Epithelial cell of proximal tubule (primary cell): Measurements from ENCODE around the gene LMF2. TPM values are rescaled to one million over a fixed set of nuclear protein-coding genes. Genes with fewer than 3 reads are reported as not detected.

Experiments used
- DNase-seq: peaks from one replicate; pipeline ENCODE4 v3.0.0-alpha.2; 2011; ENCODE audit warnings: low read depth
- H3K4me3 ChIP-seq: 2 replicates; pipeline ENCODE4 v1.5.1; 2011; ENCODE audit warnings: low read depth, mild to moderate bottlenecking, low read length
- CTCF ChIP-seq: conservative IDR thresholded peaks from 2 replicates; pipeline ENCODE4 v1.5.1; 2012; ENCODE audit warnings: low read depth, mild to moderate bottlenecking, low read length
- total RNA-seq: library from RNA; depleted of rRNA; stranded (reverse); fragments of >200 nt; gene quantifications from 2 replicates; pipeline ENCODE4 v1.2.3, GENCODE V29; 2015

LMF2 gene
- total RNA-seq, 1 donor from 2014 or later, result 69.2 TPM

GRCh38 chr22:50482107-50483074, 25.1 kb downstream of the LMF2 start:
- no peak for TF ChIP-seq CTCF
- H3K4me3 ChIP-seq, result peak overlapping the region; percentile 70
- no peak for DNase-seq

- H3K4me3 ChIP-seq, result peak within 1 kb of the TSS; percentile 70
- TF ChIP-seq CTCF, result no peak
- no peak for DNase-seq
Measured at GRCh38 chr22:50481440-50482106, 25.9 kb downstream of the LMF2 start, which contains the start of gene ADM2. TSS of gene ADM2 (plus strand) at chr22:50481543. CDS start at chr22:50481848, 305 bp downstream.

- H3K4me3 ChIP-seq, result peak overlapping the region; percentile 70
- DNase-seq, result no peak
- TF ChIP-seq CTCF, result no peak
Measured at GRCh38 chr22:50481045-50481439, 26.5 kb downstream of the LMF2 start.

GRCh38 chr22:50479721-50480120, 27.8 kb downstream of the LMF2 start:
- no peak overlapping the region for H3K4me3 ChIP-seq
- no peak for TF ChIP-seq CTCF
- no peak for DNase-seq

GRCh38 chr22:50477923-50478322, 29.6 kb downstream of the LMF2 start:
- no peak for TF ChIP-seq CTCF
- no peak for DNase-seq
- H3K4me3 ChIP-seq, result no peak overlapping the region

GRCh38 chr22:50476868-50477267, 30.6 kb downstream of the LMF2 start:
- no peak for TF ChIP-seq CTCF
- no peak overlapping the region for H3K4me3 ChIP-seq
- DNase-seq, result no peak

GRCh38 chr22:50475652-50476002, 31.9 kb downstream of the LMF2 start:
- TF ChIP-seq CTCF, result no peak
- no peak for DNase-seq
- peak overlapping the region; percentile 45 for H3K4me3 ChIP-seq
